BLaER1 (cell line): Measurements from ENCODE around the gene DNM2.
"Not testable (repeated sequence)": the region's sequence is repeated elsewhere in the genome, so short reads cannot be mapped to it uniquely, and the experiment has no call there.

Experiments used
- H3K27ac ChIP-seq: shearing (Covaris generic); formaldehyde crosslinking; 2 replicates; pipeline ENCODE4 v1.8.1; 2022
- H3K27me3 ChIP-seq: shearing (Covaris generic); formaldehyde crosslinking; 2 replicates; pipeline ENCODE4 v1.8.1; 2022
- H3K36me3 ChIP-seq: shearing (Covaris generic); formaldehyde crosslinking; 2 replicates; pipeline ENCODE4 v1.8.1; 2022
- H3K4me1 ChIP-seq: shearing (Covaris generic); formaldehyde crosslinking; 2 replicates; pipeline ENCODE4 v1.8.1; 2022
- H3K4me2 ChIP-seq: shearing (Covaris generic); formaldehyde crosslinking; 2 replicates; pipeline ENCODE4 v1.8.1; 2022
- H3K4me3 ChIP-seq: shearing (Covaris generic); formaldehyde crosslinking; 2 replicates; pipeline ENCODE4 v1.8.1; 2022
- H3K9ac ChIP-seq: shearing (Covaris generic); formaldehyde crosslinking; 2 replicates; pipeline ENCODE4 v1.8.1; 2022
- H3K9me3 ChIP-seq: shearing (Covaris generic); formaldehyde crosslinking; 2 replicates; pipeline ENCODE4 v1.8.1; 2022
- H4K20me1 ChIP-seq: shearing (Covaris generic); formaldehyde crosslinking; 2 replicates; pipeline ENCODE4 v1.8.1; 2022
- Cebpa-rat ChIP-seq: shearing (Covaris generic); IDR thresholded peaks from 2 replicates; pipeline ENCODE4 v1.8.1; 2022

The DNM2 gene

GRCh38 chr19:10736916-10737551 lies 19.2 kb downstream of the DNM2 start:
- H3K9me3 ChIP-seq: peaks cover 31% of the 10 kb centered on the region
- H3K4me2 ChIP-seq: peak overlapping the region; percentile 50
- H4K20me1 ChIP-seq: peaks cover 21% of the 10 kb centered on the region
- 0 out of 2 replicates have a peak overlapping the region, but pooled peaks have one; percentile 16 for H3K9ac ChIP-seq
- no peaks in the 10 kb centered on the region for H3K27me3 ChIP-seq
- no peak for TF ChIP-seq Cebpa-rat
- H3K4me3 ChIP-seq: no peak overlapping the region
- peaks cover 88% of the 10 kb centered on the region for H3K4me1 ChIP-seq
- peak overlapping the region; percentile 61 for H3K27ac ChIP-seq
- H3K36me3 ChIP-seq: peaks cover 64% of the 10 kb centered on the region

- Histone ChIP-seq H3K4me3 (no peak overlapping the region), H3K4me1 (peaks cover 88% of the 10 kb centered on the region), H3K9ac (peak overlapping the region; percentile 19; the same call in 1 of the 2 replicates), H3K4me2 (peak overlapping the region; percentile 50), H3K27me3 (no peaks in the 10 kb centered on the region), H4K20me1 (peaks cover 28% of the 10 kb centered on the region), H3K9me3 (peaks cover 31% of the 10 kb centered on the region), H3K36me3 (peaks cover 71% of the 10 kb centered on the region), H3K27ac (peak overlapping the region; percentile 61)
- TF ChIP-seq Cebpa-rat: no peak
Observed at GRCh38 chr19:10737722-10738121, 19.8 kb downstream of the DNM2 start.

GRCh38 chr19:10740798-10741197 lies 22.9 kb downstream of the DNM2 start:
- TF ChIP-seq Cebpa-rat: no peak
- H3K9ac ChIP-seq: no peak overlapping the region

GRCh38 chr19:10742476-10742875 lies 24.6 kb downstream of the DNM2 start:
- Histone ChIP-seq H3K4me2 (peak overlapping the region; percentile 78), H3K27me3 (no peaks in the 10 kb centered on the region), H3K36me3 (peaks cover 43% of the 10 kb centered on the region), H3K9me3 (peaks cover 23% of the 10 kb centered on the region), H3K9ac (no peak overlapping the region), H3K4me1 (peaks cover 87% of the 10 kb centered on the region), H4K20me1 (peaks cover 64% of the 10 kb centered on the region), H3K4me3 (no peak overlapping the region), H3K27ac (peak overlapping the region; percentile 52)
- no peak for TF ChIP-seq Cebpa-rat

More at GRCh38 chr19:10740798-10741197, 22.9 kb downstream of the DNM2 start:
- H3K4me3 ChIP-seq: no peak overlapping the region
- H3K27me3 ChIP-seq: no peaks in the 10 kb centered on the region
- peaks cover 31% of the 10 kb centered on the region for H3K9me3 ChIP-seq
- H3K36me3 ChIP-seq: peaks cover 59% of the 10 kb centered on the region
- H3K27ac ChIP-seq: no peak overlapping the region
- no peak overlapping the region for H3K4me2 ChIP-seq
- peaks cover 88% of the 10 kb centered on the region for H3K4me1 ChIP-seq
- H4K20me1 ChIP-seq: peaks cover 59% of the 10 kb centered on the region

GRCh38 chr19:10744253-10744798 lies 26.4 kb downstream of the DNM2 start:
- Histone ChIP-seq H4K20me1 (peaks cover 78% of the 10 kb centered on the region), H3K4me3 (no peak overlapping the region), H3K27me3 (no peaks in the 10 kb centered on the region), H3K4me1 (peaks cover 87% of the 10 kb centered on the region), H3K4me2 (peak overlapping the region; percentile 78), H3K27ac (peak overlapping the region; percentile 76), H3K9ac (peak overlapping the region; percentile 65), H3K36me3 (peaks cover 34% of the 10 kb centered on the region), H3K9me3 (peaks cover 15% of the 10 kb centered on the region)
- TF ChIP-seq Cebpa-rat: no peak

GRCh38 chr19:10744801-10745293 lies 27.0 kb downstream of the DNM2 start:
- H3K9me3 ChIP-seq: peaks cover 10% of the 10 kb centered on the region
- peaks cover 29% of the 10 kb centered on the region for H3K36me3 ChIP-seq
- H3K4me2 ChIP-seq: peak overlapping the region; percentile 78
- H3K9ac ChIP-seq: peak overlapping the region; percentile 65
- TF ChIP-seq Cebpa-rat: no peak
- no peaks in the 10 kb centered on the region for H3K27me3 ChIP-seq
- H3K4me3 ChIP-seq: no peak overlapping the region
- peak overlapping the region; percentile 76 for H3K27ac ChIP-seq
- peaks cover 89% of the 10 kb centered on the region for H3K4me1 ChIP-seq
- H4K20me1 ChIP-seq: peaks cover 83% of the 10 kb centered on the region

GRCh38 chr19:10746437-10746836 lies 28.6 kb downstream of the DNM2 start:
- Histone ChIP-seq H3K36me3 (peaks cover 24% of the 10 kb centered on the region), H3K4me1 (peaks cover 99% of the 10 kb centered on the region), H3K4me2 (peak overlapping the region; percentile 84; the same call in 1 of the 2 replicates), H4K20me1 (peaks cover 98% of the 10 kb centered on the region)
- H3K4me3 ChIP-seq, H3K9ac ChIP-seq, H3K27ac ChIP-seq, H3K27me3 ChIP-seq, H3K9me3 ChIP-seq: not testable (repeated sequence)

- Histone ChIP-seq H3K4me3 (no peak overlapping the region; the same call in 1 of the 2 replicates), H3K4me2 (peak overlapping the region; percentile 84), H3K9me3 (no peaks in the 10 kb centered on the region), H3K27ac (peak overlapping the region; percentile 89), H3K36me3 (peaks cover 17% of the 10 kb centered on the region), H3K9ac (peak overlapping the region; percentile 75; the same call in 1 of the 2 replicates), H3K27me3 (no peaks in the 10 kb centered on the region), H4K20me1 (peaks cover 98% of the 10 kb centered on the region), H3K4me1 (peaks cover 99% of the 10 kb centered on the region)
- TF ChIP-seq Cebpa-rat: no peak
Observed at GRCh38 chr19:10747271-10747670, 29.4 kb downstream of the DNM2 start.

- peaks cover 13% of the 10 kb centered on the region; the same call in 1 of the 2 replicates for H3K36me3 ChIP-seq
- peaks cover 99% of the 10 kb centered on the region for H3K4me1 ChIP-seq
- H3K27me3 ChIP-seq: no peaks in the 10 kb centered on the region
- peak overlapping the region; percentile 89 for H3K27ac ChIP-seq
- H3K4me3 ChIP-seq: no peak overlapping the region; the same call in 1 of the 2 replicates
- peaks cover 98% of the 10 kb centered on the region for H4K20me1 ChIP-seq
- H3K9ac ChIP-seq: peak overlapping the region; percentile 75
- TF ChIP-seq Cebpa-rat: no peak
- peak overlapping the region; percentile 84 for H3K4me2 ChIP-seq
- no peaks in the 10 kb centered on the region for H3K9me3 ChIP-seq
Observed at GRCh38 chr19:10747674-10748073, 29.8 kb downstream of the DNM2 start.
